WERI-Rb-1 (cell line): ENCODE measurements around the gene AP3B1.

Source experiments
- DNase-seq: peaks from one replicate; pipeline ENCODE4 v3.0.0-alpha.2; 2020
- H3K27ac ChIP-seq: fragments of 250-450 bp; sonication (Bioruptor Pico); 2 replicates; pipeline ENCODE4 v1.5.1; 2020; ENCODE audit warnings: mild to moderate bottlenecking, moderate library complexity
- H3K27me3 ChIP-seq: fragments of 250-450 bp; sonication (Bioruptor Pico); 2 replicates; pipeline ENCODE4 v1.5.1; 2021; ENCODE audit warnings: mild to moderate bottlenecking, low read depth, moderate library complexity; ENCODE audit not compliant: insufficient read depth, severe bottlenecking
- H3K36me3 ChIP-seq: fragments of 250-450 bp; sonication (Bioruptor Pico); 2 replicates; pipeline ENCODE4 v1.5.1; 2020; ENCODE audit warnings: mild to moderate bottlenecking, moderate library complexity
- H3K4me3 ChIP-seq: 2 replicates; pipeline ENCODE4 v1.5.1; 2011; ENCODE audit warnings: low read depth, mild to moderate bottlenecking, control low read depth, low read length
- H3K9me3 ChIP-seq: fragments of 250-450 bp; sonication (Bioruptor Pico); 2 replicates; pipeline ENCODE4 v1.5.1; 2021; ENCODE audit warnings: mild to moderate bottlenecking, moderate library complexity; ENCODE audit not compliant: severe bottlenecking
- TF ChIP-seq, protein P1 (sequence below): IDR thresholded peaks from 2 replicates; pipeline ENCODE4 v1.5.1; 2011; ENCODE audit warnings: low read depth, mild to moderate bottlenecking, control low read depth, inconsistent platforms, low read length

Gene AP3B1

GRCh38 chr5:78064941-78065472 lies 229.5 kb downstream of the AP3B1 start:
- TF ChIP-seq, protein P1, sequence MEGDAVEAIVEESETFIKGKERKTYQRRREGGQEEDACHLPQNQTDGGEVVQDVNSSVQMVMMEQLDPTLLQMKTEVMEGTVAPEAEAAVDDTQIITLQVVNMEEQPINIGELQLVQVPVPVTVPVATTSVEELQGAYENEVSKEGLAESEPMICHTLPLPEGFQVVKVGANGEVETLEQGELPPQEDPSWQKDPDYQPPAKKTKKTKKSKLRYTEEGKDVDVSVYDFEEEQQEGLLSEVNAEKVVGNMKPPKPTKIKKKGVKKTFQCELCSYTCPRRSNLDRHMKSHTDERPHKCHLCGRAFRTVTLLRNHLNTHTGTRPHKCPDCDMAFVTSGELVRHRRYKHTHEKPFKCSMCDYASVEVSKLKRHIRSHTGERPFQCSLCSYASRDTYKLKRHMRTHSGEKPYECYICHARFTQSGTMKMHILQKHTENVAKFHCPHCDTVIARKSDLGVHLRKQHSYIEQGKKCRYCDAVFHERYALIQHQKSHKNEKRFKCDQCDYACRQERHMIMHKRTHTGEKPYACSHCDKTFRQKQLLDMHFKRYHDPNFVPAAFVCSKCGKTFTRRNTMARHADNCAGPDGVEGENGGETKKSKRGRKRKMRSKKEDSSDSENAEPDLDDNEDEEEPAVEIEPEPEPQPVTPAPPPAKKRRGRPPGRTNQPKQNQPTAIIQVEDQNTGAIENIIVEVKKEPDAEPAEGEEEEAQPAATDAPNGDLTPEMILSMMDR, result no peak
- H3K27me3 ChIP-seq, result no peaks in the 10 kb centered on the region
- H3K36me3 ChIP-seq, result no peaks in the 10 kb centered on the region
- H3K27ac ChIP-seq, result no peak overlapping the region
- no peak for DNase-seq
- H3K4me3 ChIP-seq, result no peak overlapping the region
- no peaks in the 10 kb centered on the region for H3K9me3 ChIP-seq

DNA sequence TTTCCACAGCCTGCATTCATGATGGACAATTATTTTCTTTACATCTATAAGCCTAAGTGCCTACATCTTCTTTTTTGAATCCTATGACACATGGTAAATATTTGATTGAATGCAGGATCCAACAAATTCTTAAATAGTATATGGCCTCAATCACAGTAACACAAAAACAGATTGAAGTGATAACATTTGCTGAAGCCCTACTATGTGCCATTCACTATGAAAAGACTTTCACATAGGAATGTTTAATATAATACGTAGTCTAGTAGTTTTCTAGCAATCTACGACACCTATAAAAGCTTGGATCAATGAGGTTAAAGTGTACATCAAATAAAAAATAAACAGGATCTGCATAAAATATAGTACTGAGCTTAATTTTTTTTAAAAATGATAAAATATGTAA lies 231.0 kb downstream of the AP3B1 start:
- H3K27ac ChIP-seq, result no peak overlapping the region
- DNase-seq, result no peak
- TF ChIP-seq, protein P1, result no peak
- H3K27me3 ChIP-seq, result no peaks in the 10 kb centered on the region
- H3K9me3 ChIP-seq, result no peaks in the 10 kb centered on the region
- H3K4me3 ChIP-seq, result no peak overlapping the region
- H3K36me3 ChIP-seq, result no peaks in the 10 kb centered on the region

GRCh38 chr5:78062645-78063044 lies 231.9 kb downstream of the AP3B1 start:
- Histone ChIP-seq H3K4me3 (no peak overlapping the region), H3K27ac (no peak overlapping the region), H3K9me3 (no peaks in the 10 kb centered on the region), H3K36me3 (no peaks in the 10 kb centered on the region), H3K27me3 (no peaks in the 10 kb centered on the region)
- no peak for DNase-seq
- TF ChIP-seq, protein P1, result no peak

GRCh38 chr5:78060421-78060820 lies 234.1 kb downstream of the AP3B1 start:
- H3K27ac ChIP-seq, result no peak overlapping the region
- H3K27me3 ChIP-seq, result no peaks in the 10 kb centered on the region
- no peaks in the 10 kb centered on the region for H3K9me3 ChIP-seq
- H3K36me3 ChIP-seq, result no peaks in the 10 kb centered on the region
- TF ChIP-seq, protein P1, result no peak
- H3K4me3 ChIP-seq, result no peak overlapping the region
- no peak for DNase-seq

DNA sequence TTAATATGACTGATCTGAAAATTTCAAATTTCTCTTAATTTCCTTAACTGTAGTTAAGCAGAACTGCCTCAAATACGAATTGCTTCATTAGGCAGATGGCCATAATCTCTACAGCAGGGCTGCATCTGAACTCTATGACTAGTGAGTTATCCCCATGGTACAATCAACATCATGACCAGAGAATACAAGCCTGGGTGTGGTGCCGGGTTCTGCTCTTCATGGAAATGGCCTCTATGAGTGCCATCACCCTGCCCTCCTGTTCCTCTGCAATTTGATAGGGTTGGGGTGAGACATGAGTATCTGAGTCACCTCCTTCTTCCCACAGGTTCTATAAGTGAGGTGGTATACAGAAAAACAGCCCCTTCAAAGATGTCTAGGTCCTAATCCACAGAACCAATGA lies 235.9 kb downstream of the AP3B1 start:
- TF ChIP-seq, protein P1, result no peak
- Histone ChIP-seq H3K9me3 (no peaks in the 10 kb centered on the region), H3K4me3 (no peak overlapping the region), H3K36me3 (no peaks in the 10 kb centered on the region), H3K27me3 (no peaks in the 10 kb centered on the region), H3K27ac (no peak overlapping the region)
- DNase-seq, result no peak

DNA sequence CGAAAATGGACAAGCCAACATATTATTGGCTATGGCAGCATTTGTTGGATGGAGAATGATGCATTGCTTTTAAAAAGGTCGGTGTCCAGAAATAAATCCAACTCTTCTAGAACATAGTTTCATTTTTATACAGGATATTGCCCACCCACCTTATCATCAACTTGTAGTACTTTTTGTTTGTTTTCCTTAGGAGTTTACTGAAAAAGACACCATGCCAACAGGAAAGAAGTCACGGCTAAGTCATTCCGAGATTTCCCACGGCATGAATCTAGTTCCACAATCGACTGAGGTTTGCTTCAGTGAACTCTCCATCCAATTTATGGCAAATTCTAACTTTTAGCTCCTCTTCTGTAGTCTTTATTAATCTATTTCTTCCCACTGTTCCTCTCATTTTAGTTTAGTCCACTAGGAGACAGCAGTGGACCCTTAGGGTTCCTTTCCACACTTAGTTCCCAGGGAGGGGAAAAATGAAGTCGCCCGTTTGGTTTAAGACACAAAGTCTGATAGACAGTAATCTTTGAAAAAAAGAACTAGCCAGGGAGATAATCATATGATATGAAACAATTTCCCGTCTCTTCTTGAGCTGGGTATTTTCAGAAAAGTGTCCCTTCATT lies 237.5 kb downstream of the AP3B1 start:
- Histone ChIP-seq H3K4me3 (no peak overlapping the region), H3K36me3 (no peaks in the 10 kb centered on the region), H3K27me3 (no peaks in the 10 kb centered on the region), H3K27ac (no peak overlapping the region), H3K9me3 (no peaks in the 10 kb centered on the region)
- DNase-seq, result no peak
- TF ChIP-seq, protein P1, result no peak
